NCI-H460 (cell line): ENCODE results near the gene CFAP141. TPM values are rescaled to one million over a fixed set of nuclear protein-coding genes. Genes with fewer than 3 reads are reported as not detected.
"Not testable (repeated sequence)": the region's sequence is repeated elsewhere in the genome, so short reads cannot be mapped to it uniquely, and the experiment has no call there.

Experiments
- DNase-seq: peaks from one replicate; pipeline ENCODE4 v3.0.0-alpha.2; 2016; ENCODE audit warnings: low read depth; ENCODE audit errors: extremely low read depth
- total RNA-seq: library from RNA; depleted of rRNA; stranded (reverse); fragments of >200 nt; shearing (Covaris generic); gene quantifications from 2 replicates; pipeline ENCODE4 v1.2.3, GENCODE V29; 2014

CFAP141 gene
- total RNA-seq, 1 experiment from 2014 or later = not detected

- no peak for DNase-seq
These were observed 6.0 kb upstream of the CFAP141 start for GRCh38 chr1:154212083-154212482.

GRCh38 chr1:154208677-154209388, 2.7 kb upstream of the CFAP141 start:
- no peak for DNase-seq

GRCh38 chr1:154207262-154207661, 1.1 kb upstream of the CFAP141 start:
- DNase-seq = no peak

- DNase-seq = not testable (repeated sequence)
These were observed 355 bp downstream of the CFAP141 start for GRCh38 chr1:154205778-154206177.

GRCh38 chr1:154199563-154199879, 6.6 kb downstream of the CFAP141 start:
- no peak for DNase-seq

- DNase-seq = peak; percentile 64
These were observed 7.2 kb downstream of the CFAP141 start for GRCh38 chr1:154198756-154199562.

- DNase-seq = no peak
These were observed 12.3 kb downstream of the CFAP141 start for GRCh38 chr1:154193821-154194220.

GRCh38 chr1:154192476-154192875, 13.7 kb downstream of the CFAP141 start:
- no peak for DNase-seq

GRCh38 chr1:154191990-154192461, 14.1 kb downstream of the CFAP141 start, which contains the start of gene TPM3:
TPM3 (minus strand) TSS chr1:154192100; CDS start chr1:154192018, 82 bp downstream.
- DNase-seq = no peak

- DNase-seq = no peak
These were observed 15.6 kb downstream of the CFAP141 start for GRCh38 chr1:154190550-154190949.

- no peak for DNase-seq
These were observed 19.2 kb downstream of the CFAP141 start for GRCh38 chr1:154186852-154187501.

- peak; percentile 58 for DNase-seq
These were observed 20.0 kb downstream of the CFAP141 start for GRCh38 chr1:154186177-154186576.

GRCh38 chr1:154183046-154183915, 22.9 kb downstream of the CFAP141 start:
- DNase-seq = peak; percentile 99

GRCh38 chr1:154182344-154183045, 23.6 kb downstream of the CFAP141 start:
- DNase-seq = peak; percentile 48

- DNase-seq = no peak
These were observed 24.2 kb downstream of the CFAP141 start for GRCh38 chr1:154181944-154182343.

GRCh38 chr1:154179946-154180687, 26.0 kb downstream of the CFAP141 start:
- DNase-seq = no peak

- DNase-seq = no peak
These were observed 27.0 kb downstream of the CFAP141 start for GRCh38 chr1:154178911-154179811.

- DNase-seq = no peak
These were observed 28.1 kb downstream of the CFAP141 start for GRCh38 chr1:154178013-154178412.
